Testis (tissue), 3 donors: ENCODE results near the gene DGUOK. TPM values are rescaled to one million over a fixed set of nuclear protein-coding genes. Genes with fewer than 3 reads are reported as not detected.

Source experiments
- DNase-seq: peaks from one replicate; pipeline ENCODE4 v3.0.0-alpha.2; 2019
- H3K27ac ChIP-seq, 2 donors: fragments of 200-600 bp; sonication (generic); one replicate each; pipeline ENCODE4 v1.5.1; 2019
- H3K27me3 ChIP-seq: fragments of 200-600 bp; sonication (generic); one replicate; pipeline ENCODE4 v1.5.1; 2019
- H3K36me3 ChIP-seq: fragments of 200-600 bp; sonication (generic); one replicate; pipeline ENCODE4 v1.5.1; 2017; ENCODE audit warnings: low read depth; ENCODE audit errors: missing control alignments
- H3K4me1 ChIP-seq: fragments of 200-600 bp; sonication (generic); one replicate; pipeline ENCODE4 v1.5.1; 2019
- H3K4me3 ChIP-seq, 2 donors: fragments of 200-600 bp; sonication (generic); one replicate each; pipeline ENCODE4 v1.5.1; 2017 to 2019
- H3K9me3 ChIP-seq: fragments of 200-600 bp; sonication (generic); one replicate; pipeline ENCODE4 v1.5.1; 2017
- CTCF ChIP-seq, 3 experiments: fragments of 450-650 bp in 2 of 3; fragments of 200-600 bp in 1 of 3; sonication (generic) in 1 of 3; IDR thresholded peaks; one replicate each; pipeline ENCODE4 v1.5.1; 2016 to 2019; ENCODE audit warnings: antibody characterized with exemption in 3 of 3, mild to moderate bottlenecking in 2 of 3, moderate library complexity in 1 of 3
- POLR2A ChIP-seq: fragments of 450-650 bp; IDR thresholded peaks from one replicate; pipeline ENCODE4 v1.6.1; 2017; ENCODE audit warnings: antibody characterized with exemption, mild to moderate bottlenecking, moderate library complexity
- WGBS, 2 donors: methylation state at CpG; one replicate each; pipeline ENCODE4 v1.1.5; 2018; 5-methylcytosine and 5-hydroxymethylcytosine counted together
- intact Hi-C: fragments of 100-400 bp; cut with DNase I; formaldehyde crosslinking; loops from one replicate; pipeline ENCODE4 v1.15.1; 2023; ENCODE audit warnings: low total_unique reads
- polyA plus RNA-seq: library from polyadenylated mRNA; stranded (reverse); fragments of 350-450 nt; fragmentation: Illumina TruSeq; extraction: RNeasy Lipid Tissue Mini Kit (QIAGEN cat#74804); gene quantifications from one replicate; pipeline ENCODE4 v1.2.3, GENCODE V29; 2014; ENCODE audit warnings: low read depth, low replicate concordance; ENCODE audit not compliant: insufficient read depth
- total RNA-seq, 2 donors: library from RNA; depleted of rRNA; stranded (reverse); fragments of >200 nt; gene quantifications; one replicate each; pipeline ENCODE4 v1.2.3, GENCODE V29; 2016

DGUOK gene
- total and polyA plus RNA-seq, 3 donors from 2014 or later = 87.7 to 93.9 (median 91.0) TPM

DNA sequence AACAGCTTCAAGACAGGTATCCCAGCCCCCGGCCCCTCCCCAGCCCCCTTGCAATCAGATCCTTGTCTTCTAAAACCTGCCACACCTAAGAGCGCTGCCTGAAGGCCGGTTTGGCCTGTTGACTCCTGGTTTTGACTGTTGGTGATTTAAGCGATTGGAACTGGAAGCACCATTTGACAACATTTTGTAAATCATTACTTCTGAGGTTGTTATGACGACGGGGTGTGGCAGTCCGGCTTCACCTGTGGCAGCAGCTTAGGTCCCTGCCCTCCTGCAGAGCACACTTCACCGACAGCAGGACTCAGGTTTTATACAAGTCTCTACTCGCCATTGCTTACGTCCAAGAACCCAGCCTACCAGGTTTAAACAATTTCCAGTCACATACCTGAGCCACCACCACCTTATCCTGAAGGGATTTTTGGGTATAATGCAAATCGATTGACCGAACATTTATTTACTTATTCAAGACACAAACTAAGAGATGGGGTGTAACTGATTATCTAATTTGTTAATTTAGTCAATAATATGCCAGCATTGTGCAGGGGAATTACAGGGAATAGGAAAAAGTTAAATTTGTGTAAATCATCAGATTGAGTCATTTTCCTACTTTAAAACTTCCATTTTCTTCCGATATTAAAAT lies 707 bp upstream of the DGUOK start:
- intact Hi-C loops = no loop called here
- no peaks in the 10 kb centered on the region for H3K27me3 ChIP-seq
- peak overlapping the region; percentile 84 to 90 for H3K4me3 ChIP-seq
- H3K9me3 ChIP-seq = no peaks in the 10 kb centered on the region
- H3K27ac ChIP-seq = peak overlapping the region in 1 of 2 donors; percentile 95
- TF ChIP-seq CTCF (IDR thresholded peaks at IDR 0.05) = no peak
- TF ChIP-seq POLR2A = no peak
- DNase-seq = peak; percentile 23
- H3K36me3 ChIP-seq = no peaks in the 10 kb centered on the region
- 58 to 59% methylated on average over 13 of the region's 13 CpGs for WGBS, 2 donors
- H3K4me1 ChIP-seq = peaks cover 22% of the 10 kb centered on the region

DNA sequence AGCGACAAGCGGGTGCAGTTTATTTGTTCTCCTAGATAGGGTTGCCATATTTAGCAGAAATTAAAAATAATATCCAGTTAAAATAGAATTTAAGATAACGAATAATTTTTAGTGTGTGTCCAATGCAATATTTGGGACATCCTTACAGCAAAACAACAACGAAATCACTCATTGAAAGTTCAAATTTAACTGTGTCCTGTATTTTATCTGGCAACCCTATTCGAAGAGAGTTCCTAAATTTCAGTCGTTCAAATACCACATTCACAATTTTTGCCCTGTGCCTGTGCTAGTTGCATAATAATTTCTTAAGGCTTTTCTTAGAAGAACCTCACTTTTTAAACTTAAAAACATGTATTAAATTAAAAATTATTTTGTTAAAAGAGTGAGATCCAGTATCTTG lies 664 bp downstream of the DGUOK start:
- intact Hi-C loops = no loop called here
- peak overlapping the region; percentile 90 to 95 for H3K27ac ChIP-seq
- peak overlapping the region; percentile 84 to 90 for H3K4me3 ChIP-seq
- no peak for TF ChIP-seq POLR2A
- TF ChIP-seq CTCF (IDR thresholded peaks at IDR 0.05) = no peak
- H3K9me3 ChIP-seq = no peaks in the 10 kb centered on the region
- 10 to 16% methylated on average over 6 of the region's 6 CpGs for WGBS, 2 donors
- no peaks in the 10 kb centered on the region for H3K36me3 ChIP-seq
- peaks cover 22% of the 10 kb centered on the region for H3K4me1 ChIP-seq
- DNase-seq = no peak
- no peaks in the 10 kb centered on the region for H3K27me3 ChIP-seq

GRCh38 chr2:73928963-73929347 lies 2.3 kb downstream of the DGUOK start:
- H3K4me3 ChIP-seq = no peak overlapping the region
- 88 to 97% methylated on average over 2 of the region's 2 CpGs for WGBS, 2 donors
- H3K27ac ChIP-seq = no peak overlapping the region
- intact Hi-C loops = no loop called here
- DNase-seq = no peak
- TF ChIP-seq POLR2A = no peak
- no peaks in the 10 kb centered on the region for H3K27me3 ChIP-seq
- H3K4me1 ChIP-seq = peaks cover 22% of the 10 kb centered on the region
- H3K36me3 ChIP-seq = no peaks in the 10 kb centered on the region
- no peaks in the 10 kb centered on the region for H3K9me3 ChIP-seq

- Histone ChIP-seq H3K27me3 (no peaks in the 10 kb centered on the region), H3K9me3 (no peaks in the 10 kb centered on the region), H3K4me1 (peaks cover 22% of the 10 kb centered on the region), H3K4me3 (no peak overlapping the region), H3K36me3 (no peaks in the 10 kb centered on the region), H3K27ac (no peak overlapping the region)
- WGBS, 2 donors = 78 to 83% methylated on average over 2 of the region's 2 CpGs
- intact Hi-C loops = no loop called here
- TF ChIP-seq CTCF (IDR thresholded peaks at IDR 0.05) (no peak), POLR2A (no peak)
- no peak for DNase-seq
Observed at GRCh38 chr2:73930386-73930785, 3.7 kb downstream of the DGUOK start.

DNA sequence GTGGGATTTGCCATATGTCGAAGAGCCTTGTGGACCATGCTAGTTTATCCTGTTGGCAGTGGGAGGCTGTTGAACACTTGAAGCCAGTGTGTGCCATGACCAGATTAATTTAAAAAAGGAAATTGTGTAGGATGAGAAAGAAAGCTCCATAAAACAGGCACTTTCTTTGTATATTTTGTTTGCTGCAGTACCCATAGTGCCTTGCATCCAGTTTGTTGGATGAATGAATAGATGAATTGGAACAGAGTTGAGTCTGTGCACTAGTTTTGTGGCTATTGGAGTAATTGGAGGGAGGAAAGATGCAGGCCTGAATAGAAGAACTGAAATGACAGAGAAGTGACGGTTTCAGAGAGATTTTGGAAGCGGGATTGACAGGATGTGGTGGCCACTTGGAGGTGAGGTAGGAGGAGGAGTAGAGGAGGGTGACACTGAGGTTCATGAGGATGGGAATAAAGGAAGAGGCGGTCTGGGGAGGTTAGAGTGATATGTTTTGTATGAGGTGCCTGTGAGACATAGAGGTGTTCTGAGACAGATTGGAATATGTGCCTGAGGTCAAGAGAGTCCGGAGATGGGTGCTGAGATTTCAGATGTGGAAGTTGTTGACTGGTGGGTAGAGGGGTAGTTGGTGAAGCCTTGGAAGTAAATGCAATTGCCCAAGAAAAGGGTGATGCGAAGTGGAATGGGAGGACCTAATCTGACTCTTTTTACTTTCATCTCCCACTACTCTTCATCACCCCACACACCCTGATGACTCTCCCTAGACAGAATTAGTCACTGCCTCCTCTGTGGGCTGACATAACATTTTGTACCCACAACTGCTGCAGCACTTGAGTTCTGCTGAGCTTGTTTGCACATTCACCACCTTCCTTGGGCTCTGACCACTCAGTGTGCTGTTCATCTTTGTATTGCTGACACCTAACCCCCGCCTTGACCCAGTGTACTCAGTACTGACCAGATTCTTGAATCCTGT lies 5.1 kb downstream of the DGUOK start:
- peaks cover 22% of the 10 kb centered on the region for H3K4me1 ChIP-seq

More for the DNA sequence above, 5.1 kb downstream of the DGUOK start:
- H3K9me3 ChIP-seq = no peaks in the 10 kb centered on the region
- H3K4me3 ChIP-seq = no peak overlapping the region
- TF ChIP-seq POLR2A (no peak), CTCF (IDR thresholded peaks at IDR 0.05) (no peak)
- intact Hi-C loops = no loop called here
- 89 to 93% methylated on average over 7 of the region's 7 CpGs for WGBS, 2 donors
- H3K36me3 ChIP-seq = no peaks in the 10 kb centered on the region
- no peak overlapping the region for H3K27ac ChIP-seq
- DNase-seq = no peak
- no peaks in the 10 kb centered on the region for H3K27me3 ChIP-seq
